IMR-90 (cell line): Measurements from ENCODE around the gene SPAG8. TPM values are rescaled to one million over a fixed set of nuclear protein-coding genes. Genes with fewer than 3 reads are reported as not detected.
A peak's percentile ranks its signal among the peaks of the same experiment; 100 is the strongest.

Experiments used
- ATAC-seq: fragments of 200-7000 bp; cut with Tn5 transposase; 2 replicates; pipeline ENCODE4 v1.9.1; 2020; ENCODE audit warnings: low read depth, mild to moderate bottlenecking, moderate library complexity
- BruUV-seq: library from RNA; stranded (reverse); fragments of 400-500 nt; replicated peaks from 2 replicates; lab custom pipeline; 2021; lab: Mats Ljungman, UMichigan
- CTCF ChIA-PET: fragments of 300-600 bp; formaldehyde crosslinking; extraction: SDS; loops from one replicate; lab custom pipeline; 2021; ENCODE audit warnings: antibody characterized with exemption; lab: Yijun Ruan, JAX
- POLR2A ChIA-PET: fragments of 300-600 bp; sonication (Branson Sonifier 250); formaldehyde crosslinking; loops from one replicate; lab custom pipeline; 2022; ENCODE audit warnings: antibody characterized with exemption; ENCODE audit not compliant: unreplicated experiment; lab: Charles Lee
- DNase-seq: peaks from one replicate; pipeline ENCODE4 v3.0.0; 2013
- H2AFZ ChIP-seq: replicated peaks from 2 replicates; pipeline ENCODE3; 2013; ENCODE audit warnings: low read length, mild to moderate bottlenecking; ENCODE audit not compliant: poor library complexity
- H2AK5ac ChIP-seq: 2 replicates; pipeline ENCODE4 v1.6.1; 2013; ENCODE audit warnings: low read depth, low read length, inconsistent platforms
- H2AK9ac ChIP-seq: replicated peaks from 2 replicates; pipeline ENCODE3; 2013; ENCODE audit warnings: mild to moderate bottlenecking, low read depth, low read length, moderate library complexity; ENCODE audit not compliant: poor library complexity
- H2BK120ac ChIP-seq: 2 replicates; pipeline ENCODE4 v1.6.1; 2013; ENCODE audit warnings: low read depth, low read length, inconsistent platforms
- H2BK15ac ChIP-seq: 3 replicates; pipeline ENCODE4 v1.6.1; 2013; ENCODE audit warnings: low read depth, low read length, inconsistent platforms
- H2BK20ac ChIP-seq: 2 replicates; pipeline ENCODE4 v1.6.1; 2013; ENCODE audit warnings: low read depth, mild to moderate bottlenecking, inconsistent platforms, low read length, moderate library complexity
- H2BK5ac ChIP-seq: 2 replicates; pipeline ENCODE4 v1.6.1; 2013; ENCODE audit warnings: mild to moderate bottlenecking, low read depth, low read length, inconsistent platforms; ENCODE audit not compliant: poor library complexity, severe bottlenecking
- H3K14ac ChIP-seq: replicated peaks from 2 replicates; pipeline ENCODE4 v1.6.1; 2013; ENCODE audit warnings: low read depth, low read length, inconsistent platforms
- H3K18ac ChIP-seq: 2 replicates; pipeline ENCODE4 v1.6.1; 2013; ENCODE audit warnings: low read depth, low read length, control low read depth
- H3K23ac ChIP-seq: 2 replicates; pipeline ENCODE4 v1.6.1; 2013; ENCODE audit warnings: low read depth, low read length, inconsistent platforms
- H3K27ac ChIP-seq: 2 replicates; pipeline ENCODE4 v1.5.1; 2013; ENCODE audit warnings: mild to moderate bottlenecking, control low read depth, low read length; ENCODE audit not compliant: insufficient read depth
- H3K27me3 ChIP-seq: 2 replicates; pipeline ENCODE4 v1.6.1; 2013; ENCODE audit warnings: low read length; ENCODE audit not compliant: control insufficient read depth, insufficient read depth
- H3K36me3 ChIP-seq: 2 replicates; pipeline ENCODE4 v1.6.1; 2013; ENCODE audit warnings: low read length, mixed read lengths; ENCODE audit not compliant: control insufficient read depth, insufficient read depth
- H3K4ac ChIP-seq: 2 replicates; pipeline ENCODE4 v1.6.1; 2013; ENCODE audit warnings: low read depth, low read length, inconsistent platforms
- H3K4me1 ChIP-seq: 2 replicates; pipeline ENCODE4 v1.6.1; 2013; ENCODE audit warnings: low read length, mixed read lengths; ENCODE audit not compliant: control insufficient read depth, insufficient read depth
- H3K4me2 ChIP-seq: 2 replicates; pipeline ENCODE4 v1.6.1; 2013; ENCODE audit warnings: low read depth, mild to moderate bottlenecking, control low read depth, low read length, moderate library complexity
- H3K4me3 ChIP-seq: 2 replicates; pipeline ENCODE4 v1.5.1; 2013; ENCODE audit warnings: low read depth, mild to moderate bottlenecking, control low read depth, low read length, moderate library complexity; ENCODE audit not compliant: insufficient read depth
- H3K56ac ChIP-seq: 2 replicates; pipeline ENCODE4 v1.6.1; 2013; ENCODE audit warnings: low read length, inconsistent platforms; ENCODE audit not compliant: insufficient read depth; ENCODE audit errors: extremely low read depth
- H3K79me1 ChIP-seq, 2 experiments: 2 replicates each; pipeline ENCODE4 v1.6.1; 2013; ENCODE audit warnings: low read length in 2 of 2, inconsistent platforms in 1 of 2, low read depth in 1 of 2
- H3K9ac ChIP-seq: 2 replicates; pipeline ENCODE4 v1.6.1; 2013; ENCODE audit warnings: low read depth, low read length, control low read depth
- H3K9me1 ChIP-seq: 2 replicates; pipeline ENCODE4 v1.6.1; 2013; ENCODE audit warnings: low read length, inconsistent platforms; ENCODE audit not compliant: insufficient read depth
- H3K9me3 ChIP-seq: 2 replicates; pipeline ENCODE4 v1.6.1; 2013; ENCODE audit warnings: low read length; ENCODE audit not compliant: control insufficient read depth, insufficient read depth
- H4K20me1 ChIP-seq: 2 replicates; pipeline ENCODE4 v1.6.1; 2013; ENCODE audit warnings: low read length, inconsistent platforms; ENCODE audit not compliant: insufficient read depth
- H4K5ac ChIP-seq: 2 replicates; pipeline ENCODE4 v1.6.1; 2013; ENCODE audit warnings: mild to moderate bottlenecking, low read depth, low read length, control low read depth
- H4K8ac ChIP-seq, 2 experiments: 2 replicates each; pipeline ENCODE4 v1.6.1; 2013; ENCODE audit warnings: low read depth in 2 of 2, low read length in 2 of 2, control low read depth in 1 of 2, inconsistent platforms in 1 of 2
- H4K91ac ChIP-seq: 2 replicates; pipeline ENCODE4 v1.6.1; 2013; ENCODE audit warnings: low read depth, low read length, inconsistent platforms; ENCODE audit not compliant: insufficient read depth
- SMC3 ChIP-seq: fragments of 150-350 bp; IDR thresholded peaks from 2 replicates; pipeline ENCODE4 v1.6.1; 2016; ENCODE audit warnings: low read depth, mild to moderate bottlenecking, antibody characterized with exemption, low read length, moderate library complexity
- WGBS, 2 experiments: methylation state at CpG; one replicate each; pipeline versions ENCODE4 v1.1.5 to v1.1.7; 2013; ENCODE audit warnings: missing lambda C conversion rate in 2 of 2; ENCODE audit not compliant: insufficient read length in 1 of 2; ENCODE audit errors: extremely low coverage in 2 of 2; 5-methylcytosine and 5-hydroxymethylcytosine counted together
- dilution Hi-C: fragments of 300-500 bp; cut with HindIII; formaldehyde crosslinking; loops from one replicate; pipeline ENCODE4 v1.14.3; 2018; ENCODE audit warnings: low sequenced_read_pairs; ENCODE audit not compliant: unreplicated experiment
- in situ Hi-C: fragments of 300-500 bp; cut with MboI; formaldehyde crosslinking; loops from 3 replicates; pipeline ENCODE4 v1.14.3; 2019; ENCODE audit warnings: low sequenced_read_pairs, inconsistent platforms, mixed read lengths
- intact Hi-C: fragments of 100-400 bp; cut with micrococcal nuclease; formaldehyde crosslinking; loops from 2 replicates; pipeline ENCODE4 v1.10.0; 2022
- polyA plus RNA-seq, 3 experiments: library from polyadenylated mRNA; depleted of rRNA; stranded (reverse); fragments of >200 nt; gene quantifications; 2 replicates each; pipeline ENCODE4 v1.2.3, GENCODE V29; 2012; ENCODE audit warnings: low replicate concordance in 1 of 3
- total RNA-seq: library from RNA; depleted of rRNA; stranded (reverse); fragments of >200 nt; gene quantifications from 2 replicates; pipeline ENCODE4 v1.2.3, GENCODE V29; 2012

SPAG8 gene
- total and polyA plus RNA-seq, 2 of the 4 experiments (the other 2 are of a cell fraction), result 0.72 to 0.84 TPM

DNA sequence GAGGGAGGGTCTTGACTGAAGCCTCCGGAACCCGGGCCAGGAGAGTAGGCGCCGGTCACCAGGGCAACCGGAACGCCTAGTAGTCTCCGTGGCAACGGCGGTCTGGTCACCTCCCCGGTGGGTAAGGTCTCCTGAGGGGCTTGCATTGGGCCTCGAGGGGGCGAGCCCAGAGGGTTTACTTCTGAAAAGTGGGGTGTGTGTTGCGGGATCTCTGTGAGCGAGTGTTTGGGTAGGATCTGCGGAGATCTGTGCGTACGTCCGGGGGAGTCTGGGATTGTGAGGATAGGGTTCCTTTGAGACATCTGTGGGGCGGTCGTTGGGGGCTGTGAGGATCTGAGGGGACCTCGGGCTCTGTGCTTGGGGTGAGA is 16.6 kb upstream of the SPAG8 start, which contains the start of gene FAM221B:
TSS of gene FAM221B (minus strand) at position 17 of the 368 bp plus-strand sequence. CDS start 2,571 bp downstream, outside the sequence.
- peak within 1 kb of the TSS; percentile 100 for H3K4me2 ChIP-seq
- H3K56ac ChIP-seq, result peak within 1 kb of the TSS; percentile 56
- peaks cover 17% of the 10 kb centered on the region for H3K9me1 ChIP-seq
- POLR2A ChIA-PET, result interaction anchor here (0.6 kb wide), 1 partner anchor 1681 kb away, joined by 25 read pairs; no protein-coding TSS in a partner anchor
- H3K79me1 ChIP-seq, result peaks cover 2 to 18% of the 10 kb centered on the region in 2 experiments; a peak in 3 of 4 replicates
- DNase-seq (no peak), ATAC-seq (no peak)
- TF ChIP-seq SMC3, result no peak
- H3K23ac ChIP-seq, result peak within 1 kb of the TSS; percentile 91
- in situ Hi-C loops (no loop called here), intact Hi-C loops (loop anchor here (2.0 to 10.0 kb wide), 2 partner anchors 16 to 196 kb away; no protein-coding TSS in a partner anchor), dilution Hi-C loops (no loop called here)
- peak within 1 kb of the TSS; percentile 38 for H2BK120ac ChIP-seq
- no peaks in the 10 kb centered on the region for H3K36me3 ChIP-seq
- H4K20me1 ChIP-seq, result no peaks in the 10 kb centered on the region
- H3K9me3 ChIP-seq, result no peaks in the 10 kb centered on the region
- peak within 1 kb of the TSS; percentile 73 for H2BK5ac ChIP-seq
- 0% methylated on average over 5 of the region's 21 CpGs; no CpG with 5 or more reads in 1 of the 2 experiments for WGBS, 2 experiments
- H2BK20ac ChIP-seq, result 0 out of 2 replicates have a peak within 1 kb of the TSS, but pooled peaks have one; percentile 16
- peak within 1 kb of the TSS; percentile 71 for H2AK5ac ChIP-seq
- peak within 1 kb of the TSS; percentile 84 for H3K4ac ChIP-seq
- H3K4me3 ChIP-seq, result peak within 1 kb of the TSS; percentile 91
- BruUV-seq, result no TSS peak
- peaks cover 8% of the 10 kb centered on the region for H3K4me1 ChIP-seq
- H3K27ac ChIP-seq, result peak within 1 kb of the TSS; percentile 85
- peak within 1 kb of the TSS; percentile 93 to 97 for H4K8ac ChIP-seq
- H3K27me3 ChIP-seq, result no peaks in the 10 kb centered on the region
- H2AFZ ChIP-seq, result peak within 1 kb of the TSS; percentile 99
- peak within 1 kb of the TSS; percentile 92 for H3K14ac ChIP-seq
- peak within 1 kb of the TSS; percentile 99 for H4K5ac ChIP-seq
- peak within 1 kb of the TSS; percentile 97; the same call in 2 of the 3 replicates for H2BK15ac ChIP-seq
- H3K18ac ChIP-seq, result peak within 1 kb of the TSS; percentile 79
- peak within 1 kb of the TSS; percentile 97 for H3K9ac ChIP-seq
- CTCF ChIA-PET, result interaction anchor here (1.0 kb wide), 2 partner anchors 54 to 83 kb away, joined by 3 read pairs; no protein-coding TSS in a partner anchor
- H2AK9ac ChIP-seq, result peak within 1 kb of the TSS; percentile 63
- H4K91ac ChIP-seq, result peak within 1 kb of the TSS; percentile 77
